ENCODE results near the gene ZNF557. TPM values are rescaled to one million over a fixed set of nuclear protein-coding genes. Genes with fewer than 3 reads are reported as not detected.

ZNF557 gene
- total and polyA plus RNA-seq, 2 of the 8 experiments (the other 6 are each of a cell fraction or from before 2014, with no cell fraction given), result 1.4 to 7.4 TPM

- no peak for TF ChIP-seq CHD7 (IDR thresholded peaks at IDR 0.05; ENCODE audit: insufficient replicate concordance, low read length)
- no peak for TF ChIP-seq GTF2F1 (IDR thresholded peaks at IDR 0.05; ENCODE audit: borderline replicate concordance, low read depth, low read length)
- no peak for TF ChIP-seq HDAC6 (IDR thresholded peaks at IDR 0.05; ENCODE audit: low read depth, low read length)
- TF ChIP-seq NANOG (IDR thresholded peaks at IDR 0.05; ENCODE audit: insufficient read depth, low read depth, low read length, poor library complexity, severe bottlenecking), result no peak
- no peak for TF ChIP-seq POU5F1 (IDR thresholded peaks at IDR 0.05; ENCODE audit: low read depth, low read length)
- no peak for TF ChIP-seq CHD2 (IDR thresholded peaks at IDR 0.05; ENCODE audit: low read length)
- TF ChIP-seq ATF2 (IDR thresholded peaks at IDR 0.05; ENCODE audit: low read length), result no peak
- TF ChIP-seq SIN3A (conservative IDR thresholded peaks at IDR 0.05 in 1 of 2, IDR thresholded peaks at IDR 0.05 in 1 of 2; ENCODE audit: low read depth in 1 of 2, low read length in 2 of 2), result no peak
These were observed 5.6 kb upstream of the ZNF557 start (continued) for GRCh38 chr19:7063764-7064418.

Measured in H1 (cell line).